Measurements from ENCODE around the gene PTX3.

PTX3 gene

DNA sequence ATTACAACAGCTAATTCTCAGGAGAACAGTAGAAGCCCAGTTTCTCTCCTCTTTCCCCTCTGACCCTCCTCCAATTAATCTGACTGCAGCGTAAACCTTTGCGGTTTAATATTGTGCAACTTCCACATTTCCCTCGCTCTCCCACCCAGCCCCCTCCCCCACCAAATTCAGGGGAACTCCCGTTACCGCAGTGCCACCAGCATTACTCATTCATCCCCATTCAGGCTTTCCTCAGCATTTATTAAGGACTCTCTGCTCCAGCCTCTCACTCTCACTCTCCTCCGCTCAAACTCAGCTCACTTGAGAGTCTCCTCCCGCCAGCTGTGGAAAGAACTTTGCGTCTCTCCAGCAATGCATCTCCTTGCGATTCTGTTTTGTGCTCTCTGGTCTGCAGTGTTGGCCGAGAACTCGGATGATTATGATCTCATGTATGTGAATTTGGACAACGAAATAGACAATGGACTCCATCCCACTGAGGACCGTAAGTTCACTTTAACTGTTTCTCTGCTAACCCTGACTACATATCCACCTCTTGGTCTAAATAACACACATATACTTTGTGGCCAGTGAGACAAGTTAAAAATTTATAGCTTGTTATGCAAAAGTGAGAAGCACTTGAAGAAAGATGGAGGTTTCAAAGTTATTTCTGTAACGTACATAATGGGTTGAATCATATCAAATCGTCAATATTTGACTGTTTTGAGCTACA is at the start of gene PTX3:
Gene PTX3 (plus strand): TSS at position 268 of the 709 bp plus-strand sequence. CDS start 84 bp downstream, at position 352.
- in situ Hi-C loops (cut with MboI; ENCODE audit: low sequenced_read_pairs), result no loop called here

DNA sequence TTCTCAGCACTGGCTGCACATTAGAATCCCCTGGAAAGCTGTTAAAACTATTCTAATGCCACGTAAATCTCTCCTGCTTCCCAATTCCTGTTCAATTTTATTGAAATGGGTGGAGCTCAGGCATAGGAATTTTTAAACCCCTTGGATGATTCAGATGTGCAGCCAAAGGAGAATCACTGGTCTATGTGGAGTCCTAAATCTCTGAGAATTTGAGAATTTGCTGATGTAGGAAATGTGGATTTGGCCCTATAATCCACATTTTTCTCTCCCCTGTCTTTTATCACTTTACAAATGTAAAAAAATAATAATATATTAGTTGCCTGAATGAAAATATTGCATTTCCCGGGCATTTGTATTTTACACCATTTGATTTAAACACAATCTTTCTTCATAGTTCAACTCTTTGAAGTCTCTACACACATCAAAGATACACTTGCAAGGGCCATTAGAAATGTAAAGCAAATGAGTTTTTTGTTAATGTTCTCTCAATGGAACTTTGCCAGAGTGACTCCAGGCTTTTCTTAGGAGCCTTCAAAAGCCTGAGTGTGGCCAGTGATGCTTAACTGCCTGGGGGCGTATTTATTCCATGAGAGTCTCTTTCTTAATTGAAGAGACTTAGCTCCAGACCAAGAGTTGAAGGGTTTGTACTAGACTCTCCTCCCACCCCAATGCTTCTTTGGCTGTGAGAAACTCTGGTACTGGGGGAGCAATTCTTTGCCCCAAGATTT is 48.8 kb upstream of the PTX3 start:
- in situ Hi-C loops (cut with MboI; ENCODE audit: low sequenced_read_pairs), result no loop called here

DNA sequence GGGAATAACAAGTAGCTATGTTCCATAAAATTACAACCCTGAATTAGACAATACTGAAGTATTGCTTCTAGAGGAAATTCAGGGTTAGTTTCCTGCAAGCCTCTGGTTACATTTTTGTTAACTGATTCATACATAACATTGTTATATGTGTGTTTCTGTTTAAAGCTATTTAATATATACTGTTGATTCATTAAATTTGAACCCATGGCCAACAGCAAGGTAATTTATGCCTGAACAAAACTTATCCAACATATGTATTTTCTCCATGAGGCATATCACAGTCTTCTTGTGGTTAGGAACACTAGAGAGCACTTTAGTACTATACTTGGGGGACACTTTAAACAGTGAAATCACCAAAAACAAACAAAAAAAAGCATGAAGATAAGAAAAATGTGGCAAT is 47.7 kb upstream of the PTX3 start:
- in situ Hi-C loops (cut with MboI; ENCODE audit: low sequenced_read_pairs), result no loop called here

DNA sequence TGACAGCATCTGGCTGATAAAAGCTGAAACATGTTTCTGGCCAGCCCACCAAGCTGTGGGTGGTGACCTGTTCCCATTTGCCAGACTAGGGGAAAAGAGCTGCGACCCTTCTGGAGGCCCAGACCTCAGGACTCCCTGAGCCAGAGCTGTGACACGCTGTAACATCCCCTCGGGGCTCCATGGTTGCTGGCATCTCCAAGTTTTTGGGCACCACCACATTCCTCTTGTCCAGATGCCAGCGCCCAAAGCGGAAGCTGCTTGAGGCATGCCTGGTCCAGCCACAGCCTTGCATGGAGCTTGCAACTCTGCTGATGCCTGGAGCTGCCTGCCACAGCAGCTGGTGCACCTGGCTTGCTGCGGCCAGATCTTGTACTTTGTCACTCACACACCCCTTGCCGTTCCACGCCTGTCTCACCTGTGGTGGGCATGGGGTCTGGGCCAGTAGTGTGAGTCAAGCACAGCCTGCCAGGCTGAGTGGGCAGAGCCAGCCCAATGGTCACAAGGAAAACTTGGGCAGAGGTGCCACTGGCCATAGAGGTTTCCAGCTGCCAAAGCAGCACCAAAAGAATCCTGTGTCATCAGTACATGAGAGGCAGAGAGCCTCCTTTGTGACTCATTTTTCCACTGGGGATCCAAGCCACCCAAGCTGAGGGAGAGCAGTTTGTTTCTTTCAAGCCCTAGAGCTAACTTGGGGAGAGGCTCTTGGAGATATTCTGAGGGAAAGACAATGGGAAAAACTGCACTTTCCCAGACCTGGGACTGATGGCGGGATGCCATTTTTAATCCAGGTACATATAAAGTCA is 45.7 kb upstream of the PTX3 start:
- in situ Hi-C loops (cut with MboI; ENCODE audit: low sequenced_read_pairs), result no loop called here

DNA sequence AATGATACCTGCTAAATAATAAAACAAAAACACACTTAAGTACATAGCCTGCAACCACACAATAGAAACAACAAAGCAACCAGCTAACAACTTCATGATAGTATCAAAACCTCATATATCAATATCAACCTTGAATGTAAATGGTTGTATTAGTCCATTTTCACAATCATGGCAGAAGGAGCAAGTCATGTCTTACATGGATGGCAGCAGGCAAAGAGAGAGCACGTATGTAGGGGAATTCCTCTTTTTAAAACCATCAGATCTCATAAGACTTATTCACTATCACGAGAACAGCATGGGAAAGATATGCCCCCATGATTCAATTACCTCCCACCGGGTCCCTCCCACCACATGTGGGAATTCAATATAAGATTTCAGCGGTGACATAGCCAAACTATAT is 44.5 kb upstream of the PTX3 start:
- in situ Hi-C loops (cut with MboI; ENCODE audit: low sequenced_read_pairs), result no loop called here

DNA sequence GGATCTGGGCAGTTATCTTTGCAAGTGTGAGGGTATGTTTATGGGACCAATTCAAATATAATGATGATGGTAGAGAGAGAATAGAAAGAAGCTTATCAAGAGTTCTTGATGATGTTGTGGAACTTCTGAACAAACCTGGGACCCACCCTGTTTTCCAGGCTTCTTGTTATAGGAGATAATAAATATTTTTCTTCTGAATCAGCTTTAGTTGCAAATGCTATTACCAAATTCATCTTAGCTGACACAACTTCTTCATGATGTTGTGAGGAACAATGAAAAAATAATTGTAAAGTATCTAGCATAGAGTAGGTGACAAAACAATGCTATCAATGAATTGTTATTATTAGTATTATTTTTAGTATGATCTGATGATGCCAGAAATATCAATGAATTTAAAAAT is 43.5 kb upstream of the PTX3 start:
- in situ Hi-C loops (cut with MboI; ENCODE audit: low sequenced_read_pairs), result no loop called here

DNA sequence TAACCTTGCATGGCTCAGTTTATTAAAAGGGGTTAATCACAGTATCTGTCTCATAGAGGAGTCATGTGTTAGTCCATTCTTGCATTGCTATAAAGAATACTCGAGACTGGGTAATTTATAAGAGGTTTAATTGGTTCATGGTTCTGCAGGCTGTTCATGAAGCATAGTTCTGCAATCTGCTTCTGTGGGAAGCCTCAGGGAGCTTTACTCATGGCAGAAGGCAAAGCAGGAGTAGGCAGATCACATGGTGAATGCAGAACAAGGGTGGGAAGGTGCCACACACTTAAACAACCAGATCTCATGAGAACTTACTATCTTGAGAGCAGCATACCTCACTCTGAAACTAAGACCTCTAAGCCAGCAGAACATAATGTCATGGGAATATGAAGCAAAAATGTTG is 42.2 kb upstream of the PTX3 start:
- in situ Hi-C loops (cut with MboI; ENCODE audit: low sequenced_read_pairs), result no loop called here

DNA sequence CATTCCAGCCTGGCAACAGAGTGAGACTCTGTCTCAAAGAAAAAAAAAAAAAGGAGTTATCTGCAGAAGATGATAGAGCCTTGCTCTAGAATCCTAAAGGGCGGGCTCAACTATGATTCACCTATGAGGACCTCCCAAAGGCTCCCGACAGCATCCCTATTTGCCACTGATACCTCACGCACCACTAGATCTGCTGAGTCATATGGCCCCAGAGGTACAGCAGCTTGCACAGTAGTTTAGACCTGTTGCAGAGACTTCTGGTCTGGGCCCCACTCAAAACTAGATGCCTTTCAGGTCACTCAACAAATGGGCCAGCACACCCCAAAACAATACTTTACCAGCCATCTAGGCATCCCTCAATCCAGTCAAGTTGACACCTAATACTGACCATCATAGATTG is 38.1 kb upstream of the PTX3 start:
- in situ Hi-C loops (cut with MboI; ENCODE audit: low sequenced_read_pairs), result no loop called here

DNA sequence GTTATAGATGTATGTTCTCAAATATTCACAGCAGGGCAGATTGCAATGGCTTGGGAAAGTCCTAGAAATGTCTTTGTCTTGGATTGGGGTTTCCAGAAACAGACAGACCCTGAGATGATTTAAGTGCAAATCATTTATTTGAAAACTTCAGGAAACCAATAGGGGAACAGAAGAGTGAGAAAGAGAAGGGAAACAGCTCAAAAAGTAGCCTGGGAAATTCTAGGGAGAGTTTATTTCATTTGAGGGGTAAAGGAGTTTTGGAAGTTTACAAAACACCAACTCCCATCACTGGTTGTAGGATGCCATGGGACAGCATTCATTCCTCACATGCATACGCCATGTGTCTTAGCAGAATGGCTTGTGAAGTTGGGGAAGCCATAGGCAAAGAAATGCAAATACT is 32.3 kb upstream of the PTX3 start:
- in situ Hi-C loops (cut with MboI; ENCODE audit: low sequenced_read_pairs), result no loop called here

DNA sequence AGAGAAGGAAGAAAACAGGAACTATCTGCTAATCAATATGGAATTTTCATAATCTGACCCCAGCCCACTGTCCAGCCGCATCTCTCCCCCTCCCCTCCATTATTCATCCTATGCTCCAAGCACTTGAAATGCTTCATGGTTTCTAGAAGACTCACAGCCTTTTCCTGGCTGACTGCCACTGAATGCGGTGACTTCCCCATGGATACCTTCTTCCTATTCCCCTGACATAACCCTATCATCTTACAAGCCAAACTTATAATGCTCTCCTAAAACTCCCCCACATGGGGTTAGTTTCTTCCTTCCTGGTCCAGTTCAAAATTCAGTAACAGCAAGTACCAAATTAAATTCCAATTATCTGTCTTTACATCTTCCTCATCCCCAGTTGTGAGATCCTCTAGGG is 31.2 kb upstream of the PTX3 start:
- in situ Hi-C loops (cut with MboI; ENCODE audit: low sequenced_read_pairs), result no loop called here

DNA sequence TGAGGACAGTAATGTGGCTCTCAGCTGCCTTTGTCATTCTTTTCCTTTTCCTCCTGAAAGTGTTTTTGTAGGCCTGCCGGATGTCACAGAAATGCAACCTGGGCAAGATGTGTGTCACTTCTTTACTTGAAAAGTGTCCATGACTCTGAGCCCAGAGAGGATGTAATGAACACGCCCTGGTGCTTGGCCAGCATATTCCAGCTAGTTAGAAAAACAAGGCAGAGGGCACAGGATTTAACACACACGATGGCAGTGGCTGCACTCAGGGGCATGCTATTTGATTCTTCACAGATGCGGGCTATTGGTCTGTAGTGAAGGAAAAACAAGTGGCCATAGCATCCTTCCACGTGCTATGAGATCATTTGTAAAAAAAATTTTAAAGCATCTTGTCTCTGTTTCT is 30.3 kb upstream of the PTX3 start:
- in situ Hi-C loops (cut with MboI; ENCODE audit: low sequenced_read_pairs), result no loop called here

DNA sequence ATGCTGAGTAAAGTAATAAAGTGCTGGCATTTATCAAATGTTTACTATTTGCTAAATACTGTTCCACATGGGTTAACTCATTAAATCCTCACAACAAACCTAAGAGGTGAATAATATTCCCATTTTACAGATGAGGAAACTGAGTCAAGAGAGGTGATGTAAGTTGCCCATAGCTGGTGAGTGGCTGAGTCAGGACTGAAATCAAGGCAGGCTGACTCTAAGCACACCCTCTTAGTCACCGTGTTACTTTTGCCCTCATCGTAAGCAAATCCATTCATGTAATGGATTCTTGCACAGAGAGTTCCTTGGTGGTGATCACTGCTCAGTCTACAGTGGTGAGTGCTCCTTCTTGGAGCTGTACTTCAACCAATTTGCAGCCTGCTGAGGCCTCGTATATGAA is 28.9 kb upstream of the PTX3 start:
- in situ Hi-C loops (cut with MboI; ENCODE audit: low sequenced_read_pairs), result no loop called here

DNA sequence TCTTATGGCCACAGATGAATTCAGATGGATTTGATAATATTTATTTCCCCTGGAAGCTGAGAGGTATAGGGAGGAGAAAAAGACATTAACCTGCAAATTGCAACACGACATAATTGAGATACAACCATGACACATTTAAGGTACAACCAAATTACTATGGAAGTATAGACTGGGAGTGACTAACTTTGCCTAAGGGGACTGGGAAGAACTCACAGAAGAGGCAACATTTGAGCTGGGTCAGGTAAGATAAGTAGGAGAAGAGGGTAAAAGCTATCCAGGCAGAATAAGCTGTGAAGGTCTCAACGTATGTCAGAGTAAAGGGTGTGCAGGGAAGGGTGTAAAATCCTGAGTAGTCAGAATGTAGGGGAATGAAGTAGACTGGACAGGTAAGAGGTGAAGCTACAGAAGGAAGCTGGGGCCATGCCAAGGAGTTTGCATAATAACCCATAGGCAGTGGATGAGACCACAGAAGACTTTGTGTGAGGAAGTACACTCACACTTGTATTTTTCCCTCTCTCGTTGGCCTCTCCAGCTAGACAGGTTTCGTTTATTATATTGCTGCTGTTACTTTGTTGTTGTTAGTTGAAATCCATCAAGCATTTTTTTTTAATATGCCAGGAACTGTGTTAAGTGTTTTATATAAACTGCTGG is 28.0 kb upstream of the PTX3 start:
- in situ Hi-C loops (cut with MboI; ENCODE audit: low sequenced_read_pairs), result no loop called here

DNA sequence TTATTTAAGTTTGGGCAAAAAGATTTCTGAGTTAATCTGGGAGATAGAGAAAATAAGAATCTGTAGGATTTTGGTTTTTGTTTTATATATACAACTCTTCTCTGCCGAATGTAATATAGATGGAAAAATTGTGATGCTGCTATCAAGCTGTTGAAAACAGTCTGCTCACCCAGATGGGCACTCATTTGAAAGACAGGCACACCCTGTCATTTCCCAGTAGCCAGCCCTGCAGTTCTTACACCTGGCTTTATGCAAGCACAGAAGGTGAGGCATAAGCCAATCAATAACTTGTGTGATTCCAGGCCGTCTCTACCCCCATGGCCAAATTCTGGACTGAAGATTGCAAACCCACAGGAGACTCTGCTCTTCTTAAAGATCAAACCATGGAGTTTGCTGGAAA is 27.1 kb upstream of the PTX3 start:
- in situ Hi-C loops (cut with MboI; ENCODE audit: low sequenced_read_pairs), result no loop called here

DNA sequence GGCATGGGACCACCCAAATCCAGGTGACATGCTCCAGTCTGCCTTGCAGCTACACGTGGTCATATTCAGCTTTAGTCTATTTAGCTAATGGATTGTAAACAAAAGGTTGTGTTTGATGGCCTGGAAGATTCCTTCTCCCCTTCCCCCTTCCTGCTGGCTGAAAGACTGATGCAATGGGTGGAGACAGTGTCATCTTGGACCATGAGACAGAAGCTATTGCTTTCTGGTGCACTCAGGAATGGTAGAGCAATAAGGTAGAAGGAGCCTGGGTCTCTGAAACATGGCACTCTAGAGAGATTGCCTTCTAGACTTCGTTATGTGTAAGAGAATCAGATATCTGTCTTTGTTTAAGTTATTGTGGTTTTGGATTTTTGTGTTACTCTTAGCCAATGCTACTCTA is 25.7 kb upstream of the PTX3 start:
- in situ Hi-C loops (cut with MboI; ENCODE audit: low sequenced_read_pairs), result no loop called here

DNA sequence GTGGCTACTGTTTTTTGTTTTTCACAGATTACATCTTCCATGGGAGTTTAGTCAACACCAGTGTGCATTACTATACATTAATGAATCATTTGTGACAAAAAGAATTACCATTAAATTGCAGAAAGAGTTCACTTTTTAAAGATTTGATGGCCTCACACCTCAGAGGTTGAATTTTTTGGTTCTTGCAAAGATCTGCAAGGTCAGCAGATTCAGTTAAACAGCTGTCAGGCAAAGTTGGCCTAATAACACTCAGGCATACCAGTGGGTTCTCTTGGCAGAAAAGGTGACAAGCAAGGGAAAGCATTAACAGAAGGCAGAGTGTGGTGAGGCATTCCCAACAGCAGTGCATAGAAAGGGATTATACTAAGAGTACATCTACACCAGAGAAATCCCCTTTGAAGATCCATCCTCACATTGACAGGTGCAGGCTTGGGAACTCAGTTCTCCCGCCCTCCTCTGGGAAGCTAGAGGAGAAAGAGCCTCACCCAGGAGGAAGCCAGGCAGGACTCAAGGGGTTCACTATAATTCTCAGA is 24.3 kb upstream of the PTX3 start:
- in situ Hi-C loops (cut with MboI; ENCODE audit: low sequenced_read_pairs), result no loop called here

DNA sequence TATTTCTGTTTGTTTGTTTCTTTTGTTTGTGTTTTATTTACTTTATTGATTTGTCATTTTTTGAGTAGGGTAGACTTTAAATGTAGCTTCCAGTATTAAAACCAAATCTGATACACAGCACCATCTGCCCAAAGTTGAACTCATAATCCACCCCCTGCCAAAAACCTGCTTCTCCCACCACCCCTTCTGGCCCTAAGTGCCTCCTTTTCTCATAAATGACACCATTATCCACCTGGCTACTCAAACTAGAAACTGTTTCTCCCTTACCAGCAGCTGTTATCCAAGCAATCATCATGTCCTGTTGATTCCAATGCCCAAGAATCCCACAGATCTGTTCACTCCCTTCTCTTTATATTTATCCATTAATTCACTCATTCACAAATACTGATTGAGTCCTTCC is 21.8 kb upstream of the PTX3 start:
- in situ Hi-C loops (cut with MboI; ENCODE audit: low sequenced_read_pairs), result no loop called here

DNA sequence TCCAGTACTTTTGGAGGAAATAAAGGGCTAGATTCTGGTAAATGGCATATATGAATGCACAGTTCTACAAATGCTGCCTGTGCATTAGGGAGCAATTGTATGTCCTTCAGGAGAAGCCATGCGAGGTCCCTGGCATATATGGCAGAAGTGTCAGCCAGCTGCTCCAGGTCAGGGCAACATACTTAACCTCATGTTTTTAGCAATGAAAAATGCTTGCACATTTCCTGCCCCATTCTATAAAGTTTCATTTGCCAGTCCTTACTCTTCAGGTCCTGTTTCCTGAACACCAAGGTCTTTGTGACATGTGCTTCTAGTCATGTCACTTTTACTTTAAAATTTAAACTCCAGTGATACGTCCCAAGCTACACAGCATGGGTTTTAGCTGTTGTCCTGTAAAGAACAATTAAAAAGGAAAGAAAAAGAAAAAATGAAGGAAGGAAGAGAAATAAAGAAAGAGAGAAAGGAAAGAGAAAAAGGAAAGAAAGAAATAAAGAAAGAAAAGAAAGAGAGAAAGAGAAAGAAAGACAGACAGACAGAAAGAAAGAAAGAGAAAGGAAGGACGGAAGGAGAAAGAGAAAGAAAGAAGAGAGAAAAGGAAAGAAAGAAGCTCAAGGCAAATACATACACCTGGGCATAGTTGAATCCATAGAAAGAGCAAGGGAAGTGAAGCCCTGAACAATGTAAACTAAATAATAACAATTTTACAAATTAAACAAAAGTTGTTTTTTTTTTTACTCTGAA is 20.1 kb upstream of the PTX3 start:
- in situ Hi-C loops (cut with MboI; ENCODE audit: low sequenced_read_pairs), result no loop called here

DNA sequence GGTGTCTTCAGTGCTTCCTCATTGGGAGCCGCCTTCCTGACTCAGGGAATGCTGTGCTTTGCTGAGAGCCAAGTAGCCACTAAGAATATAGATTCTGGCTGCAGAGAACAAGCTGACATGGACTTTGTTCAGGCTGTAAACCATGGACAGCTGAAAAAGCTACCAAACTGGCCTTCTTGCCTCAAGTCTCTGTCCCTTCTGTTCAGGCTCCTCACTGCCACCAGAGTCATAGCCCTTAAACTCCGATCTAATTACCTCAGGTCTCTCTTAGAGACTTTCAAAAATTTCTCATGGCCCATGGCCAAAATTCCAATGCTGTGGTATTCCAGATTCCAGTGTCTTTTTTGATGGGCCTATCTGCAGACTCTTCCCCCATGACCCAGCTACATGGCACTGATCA is 19.4 kb upstream of the PTX3 start:
- in situ Hi-C loops (cut with MboI; ENCODE audit: low sequenced_read_pairs), result no loop called here

DNA sequence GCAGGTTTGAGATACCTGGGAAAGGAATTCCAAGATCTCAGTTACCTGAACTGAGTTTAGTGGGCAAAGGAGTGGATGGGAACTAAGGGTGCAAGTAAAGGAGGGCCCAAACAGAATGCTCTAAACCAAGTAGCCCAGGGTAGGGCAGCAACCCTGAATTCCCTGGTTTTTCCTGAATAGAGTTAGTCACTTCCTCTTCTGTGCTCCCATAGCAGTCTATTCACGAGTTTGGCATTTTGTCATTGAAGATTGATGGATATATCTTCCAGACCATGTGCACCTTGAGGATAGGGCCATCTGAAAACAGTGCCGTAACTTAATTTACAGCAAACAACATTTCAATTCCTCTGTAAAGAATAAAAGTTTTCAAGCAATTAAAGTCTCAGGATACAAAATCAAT is 18.5 kb upstream of the PTX3 start:
- in situ Hi-C loops (cut with MboI; ENCODE audit: low sequenced_read_pairs), result no loop called here

Data from HL-60/S4 (cell line).